ENCODE data around the gene PALM3. TPM values are rescaled to one million over a fixed set of nuclear protein-coding genes. Genes with fewer than 3 reads are reported as not detected.
A peak's percentile ranks its signal among the peaks of the same experiment; 100 is the strongest.

The PALM3 gene
- total RNA-seq, 1 donor from 2014 or later = 1.7 TPM

- intact Hi-C loops (cut with DNase I) = loop anchor here (1.0 to 10.0 kb wide), 6 partner anchors 65 to 920 kb away; partner anchors contain the start of genes DCAF15, IER2 and STX10
- Histone ChIP-seq H3K4me3 (peak within 1 kb of the TSS; percentile 62 to 73), H3K4me1 (peaks cover 0 to 12% of the 10 kb centered on the region in 2 donors), H3K27ac (peak within 1 kb of the TSS; percentile 90 to 94), H3K9me3 (no peaks in the 10 kb centered on the region), H3K36me3 (no peaks in the 10 kb centered on the region), H3K27me3 (no peaks in the 10 kb centered on the region)
- no peak for DNase-seq (ENCODE audit: low spot score in 2 of 2)
- TF ChIP-seq, protein P1, sequence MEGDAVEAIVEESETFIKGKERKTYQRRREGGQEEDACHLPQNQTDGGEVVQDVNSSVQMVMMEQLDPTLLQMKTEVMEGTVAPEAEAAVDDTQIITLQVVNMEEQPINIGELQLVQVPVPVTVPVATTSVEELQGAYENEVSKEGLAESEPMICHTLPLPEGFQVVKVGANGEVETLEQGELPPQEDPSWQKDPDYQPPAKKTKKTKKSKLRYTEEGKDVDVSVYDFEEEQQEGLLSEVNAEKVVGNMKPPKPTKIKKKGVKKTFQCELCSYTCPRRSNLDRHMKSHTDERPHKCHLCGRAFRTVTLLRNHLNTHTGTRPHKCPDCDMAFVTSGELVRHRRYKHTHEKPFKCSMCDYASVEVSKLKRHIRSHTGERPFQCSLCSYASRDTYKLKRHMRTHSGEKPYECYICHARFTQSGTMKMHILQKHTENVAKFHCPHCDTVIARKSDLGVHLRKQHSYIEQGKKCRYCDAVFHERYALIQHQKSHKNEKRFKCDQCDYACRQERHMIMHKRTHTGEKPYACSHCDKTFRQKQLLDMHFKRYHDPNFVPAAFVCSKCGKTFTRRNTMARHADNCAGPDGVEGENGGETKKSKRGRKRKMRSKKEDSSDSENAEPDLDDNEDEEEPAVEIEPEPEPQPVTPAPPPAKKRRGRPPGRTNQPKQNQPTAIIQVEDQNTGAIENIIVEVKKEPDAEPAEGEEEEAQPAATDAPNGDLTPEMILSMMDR (IDR thresholded peaks at IDR 0.05) = peak in 1 of 3 experiments; percentile 20
These were observed 10.8 kb upstream of the PALM3 start, which contains the start of gene MISP3 for GRCh38 chr19:14072535-14073260. Gene MISP3, plus strand, starts transcription at chr19:14072786. Its CDS starts 524 bp downstream, at chr19:14073310.

GRCh38 chr19:14070268-14071050 is 8.6 kb upstream of the PALM3 start:
- TF ChIP-seq, protein P1 (IDR thresholded peaks at IDR 0.05) = no peak
- DNase-seq (ENCODE audit: low spot score in 2 of 2) = no peak
- Histone ChIP-seq H3K9me3 (no peaks in the 10 kb centered on the region), H3K27me3 (no peaks in the 10 kb centered on the region), H3K4me1 (peaks cover 0 to 8% of the 10 kb centered on the region in 2 donors), H3K36me3 (no peaks in the 10 kb centered on the region), H3K4me3 (no peak overlapping the region), H3K27ac (no peak overlapping the region)
- intact Hi-C loops (cut with DNase I) = loop anchor here (5.0 to 10.0 kb wide), 3 partner anchors 118 to 918 kb away; partner anchors contain the start of genes DCAF15, IER2 and STX10

GRCh38 chr19:14066134-14066533 is 4.3 kb upstream of the PALM3 start:
- Histone ChIP-seq H3K4me3 (no peak overlapping the region), H3K4me1 (no peaks in the 10 kb centered on the region), H3K36me3 (no peaks in the 10 kb centered on the region), H3K9me3 (no peaks in the 10 kb centered on the region), H3K27ac (no peak overlapping the region), H3K27me3 (no peaks in the 10 kb centered on the region)
- TF ChIP-seq, protein P1 (IDR thresholded peaks at IDR 0.05) = no peak
- no peak for DNase-seq (ENCODE audit: low spot score in 2 of 2)
- intact Hi-C loops (cut with DNase I) = no loop called here

GRCh38 chr19:14063105-14063504 is 1.2 kb upstream of the PALM3 start:
- TF ChIP-seq, protein P1 (IDR thresholded peaks at IDR 0.05) = no peak
- Histone ChIP-seq H3K27ac (no peak overlapping the region), H3K9me3 (no peaks in the 10 kb centered on the region), H3K36me3 (no peaks in the 10 kb centered on the region), H3K4me3 (no peak overlapping the region), H3K27me3 (no peaks in the 10 kb centered on the region), H3K4me1 (no peaks in the 10 kb centered on the region)
- intact Hi-C loops (cut with DNase I) = no loop called here
- DNase-seq (ENCODE audit: low spot score in 2 of 2) = no peak

DNA sequence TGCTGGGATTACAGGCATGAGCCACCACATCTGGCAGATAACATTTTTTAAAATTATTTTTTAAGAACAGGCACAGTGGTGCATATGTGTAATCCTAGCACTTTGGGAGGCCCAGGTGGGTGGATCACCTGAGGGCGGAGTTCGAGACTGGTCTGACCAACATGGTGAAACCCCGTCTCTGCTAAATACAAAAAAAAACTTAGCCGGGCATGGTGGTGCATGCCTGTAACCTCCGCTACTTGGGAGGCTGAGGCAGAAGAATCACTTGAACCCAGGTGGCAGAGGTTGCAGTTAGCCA is 631 bp upstream of the PALM3 start:
- Histone ChIP-seq H3K27me3 (no peaks in the 10 kb centered on the region), H3K4me1 (peaks cover 0 to 5% of the 10 kb centered on the region in 2 donors), H3K27ac (no peak overlapping the region), H3K4me3 (no peak overlapping the region), H3K36me3 (no peaks in the 10 kb centered on the region), H3K9me3 (no peaks in the 10 kb centered on the region)
- intact Hi-C loops (cut with DNase I) = no loop called here
- no peak for DNase-seq (ENCODE audit: low spot score in 2 of 2)
- TF ChIP-seq, protein P1 (IDR thresholded peaks at IDR 0.05) = no peak

All from ascending aorta (tissue), 2 donors.